Endodermal cell (in vitro differentiated cells): Measurements from ENCODE around the gene PRR13. TPM values are rescaled to one million over a fixed set of nuclear protein-coding genes. Genes with fewer than 3 reads are reported as not detected.

Experiments
- DNase-seq: peaks from one replicate; pipeline ENCODE4 v3.0.0-alpha.2; 2017
- H3K27ac ChIP-seq: 2 replicates; pipeline ENCODE4 v1.5.1; 2013; ENCODE audit warnings: mild to moderate bottlenecking, low read depth, low read length, moderate library complexity
- H3K27me3 ChIP-seq: 2 replicates; pipeline ENCODE4 v1.6.1; 2013; ENCODE audit warnings: mild to moderate bottlenecking, low read length, moderate library complexity; ENCODE audit not compliant: insufficient read depth, control insufficient read depth, poor library complexity, severe bottlenecking
- H3K36me3 ChIP-seq: 2 replicates; pipeline ENCODE4 v1.7.0; 2013; ENCODE audit warnings: mild to moderate bottlenecking, low read length, moderate library complexity; ENCODE audit not compliant: control insufficient read depth, insufficient read depth
- H3K4me1 ChIP-seq: one replicate; pipeline ENCODE4 v1.7.0; 2013; ENCODE audit warnings: low read length; ENCODE audit not compliant: control insufficient read depth, insufficient read depth
- H3K4me3 ChIP-seq: 2 replicates; pipeline ENCODE4 v1.5.1; 2013; ENCODE audit warnings: mild to moderate bottlenecking, low read length, moderate library complexity
- H3K9ac ChIP-seq: 2 replicates; pipeline ENCODE4 v1.6.1; 2013; ENCODE audit warnings: mild to moderate bottlenecking, low read length, moderate library complexity; ENCODE audit not compliant: poor library complexity, severe bottlenecking; ENCODE audit errors: extremely low read depth
- H3K9me3 ChIP-seq: 2 replicates; pipeline ENCODE4 v1.6.1; 2013; ENCODE audit warnings: mild to moderate bottlenecking, low read length, moderate library complexity; ENCODE audit not compliant: control insufficient read depth
- H3K27ac Mint-ChIP-seq: 2 replicates; pipeline ENCODE4 v1.8.0; 2020; ENCODE audit warnings: mixed read lengths
- H3K27me3 Mint-ChIP-seq: 2 replicates; pipeline ENCODE4 v1.8.0; 2021; ENCODE audit warnings: mild to moderate bottlenecking, mixed read lengths; ENCODE audit not compliant: insufficient read depth
- H3K36me3 Mint-ChIP-seq: 2 replicates; pipeline ENCODE4 v1.8.0; 2020; ENCODE audit warnings: low read depth, mixed read lengths
- H3K4me1 Mint-ChIP-seq: 2 replicates; pipeline ENCODE4 v1.8.0; 2020; ENCODE audit warnings: mixed read lengths
- H3K4me3 Mint-ChIP-seq: 2 replicates; pipeline ENCODE4 v1.8.0; 2020; ENCODE audit warnings: mild to moderate bottlenecking, moderate library complexity, mixed read lengths
- H3K9me3 Mint-ChIP-seq: 2 replicates; pipeline ENCODE4 v1.8.0; 2020; ENCODE audit warnings: mild to moderate bottlenecking, mixed read lengths
- CTCF ChIP-seq: fragments of 200-600 bp; sonication (generic); conservative IDR thresholded peaks from 2 replicates; pipeline ENCODE4 v1.5.0; 2021; ENCODE audit warnings: antibody characterized with exemption, mild to moderate bottlenecking
- WGBS, 2 experiments: methylation state at CpG; one replicate each; pipeline versions ENCODE4 v1.1.5 to v1.1.7; 2013; ENCODE audit warnings: missing lambda C conversion rate in 2 of 2, mixed read lengths in 1 of 2; ENCODE audit not compliant: insufficient coverage in 1 of 2, insufficient read length in 1 of 2; 5-methylcytosine and 5-hydroxymethylcytosine counted together
- total RNA-seq, 2 donors: library from RNA; stranded (reverse); fragmentation: NEBNext Ultra II Directional in 1 of 2; extraction: Animal tissue kit (Norgen Biotek cat#: 25700) in 1 of 2; gene quantifications; 2 replicates in 1 of 2; 3 replicates in 1 of 2; pipeline ENCODE4 v1.2.1, GENCODE V29; 2021

The PRR13 gene
- total RNA-seq, 2 donors from 2014 or later = 184 to 209 TPM

- Mint-ChIP-seq H3K27ac (peak overlapping the region; percentile 97), H3K27me3 (peaks cover 4% of the 10 kb centered on the region), H3K36me3 (no peaks in the 10 kb centered on the region), H3K4me1 (peaks cover 31% of the 10 kb centered on the region), H3K9me3 (no peaks in the 10 kb centered on the region), H3K4me3 (peak overlapping the region; percentile 67)
- no peaks in the 10 kb centered on the region for H3K9me3 ChIP-seq
- DNase-seq = peak; percentile 100
- no peak for TF ChIP-seq CTCF
- H3K27ac ChIP-seq = peak overlapping the region; percentile 78
- H3K27me3 ChIP-seq = no peaks in the 10 kb centered on the region
- H3K4me1 ChIP-seq = peaks cover 16% of the 10 kb centered on the region
- H3K9ac ChIP-seq = peak overlapping the region; percentile 61
- H3K4me3 ChIP-seq = peak overlapping the region; percentile 86
- WGBS, 2 experiments = 2 to 4% methylated on average over 22 to 51 of the region's 52 CpGs
- no peaks in the 10 kb centered on the region for H3K36me3 ChIP-seq
Observed at GRCh38 chr12:53492830-53493609, 51.5 kb downstream of the PRR13 start.

- 31 to 45% methylated on average over 2 to 11 of the region's 11 CpGs for WGBS, 2 experiments
- no peaks in the 10 kb centered on the region for H3K9me3 ChIP-seq
- Mint-ChIP-seq H3K27ac (peak overlapping the region; percentile 97), H3K4me1 (peaks cover 36% of the 10 kb centered on the region), H3K9me3 (no peaks in the 10 kb centered on the region), H3K27me3 (peaks cover 4% of the 10 kb centered on the region), H3K36me3 (no peaks in the 10 kb centered on the region), H3K4me3 (peak overlapping the region; percentile 67)
- H3K27ac ChIP-seq = peak overlapping the region; percentile 78
- H3K4me3 ChIP-seq = peak overlapping the region; percentile 86
- TF ChIP-seq CTCF = peak; percentile 32
- no peaks in the 10 kb centered on the region for H3K36me3 ChIP-seq
- DNase-seq = peak; percentile 74
- H3K9ac ChIP-seq = peak overlapping the region; percentile 61
- H3K27me3 ChIP-seq = no peaks in the 10 kb centered on the region
- peaks cover 16% of the 10 kb centered on the region for H3K4me1 ChIP-seq
Observed at GRCh38 chr12:53493610-53494391, 52.3 kb downstream of the PRR13 start.

Other genes starting within 250 kb of the PRR13 start
- 1 to 10 TPM; 1.4 TPM for gene ITGB7, start 234.5 kb upstream of the PRR13 start, total RNA-seq
- 10 to 100 TPM; 19.5 to 26.8 TPM for gene RARG, start 209.5 kb upstream of the PRR13 start, total RNA-seq
- 10 to 100 TPM; 33.3 to 50.7 TPM for gene ESPL1, start 173.4 kb upstream of the PRR13 start, total RNA-seq
- gene PFDN5, start 146.2 kb upstream of the PRR13 start, total RNA-seq = 100 to 1,000 TPM; 322 to 403 TPM
- 10 to 100 TPM; 55.3 to 74.2 TPM for gene MYG1, start 142.0 kb upstream of the PRR13 start, total RNA-seq
- gene AAAS, start 120.1 kb upstream of the PRR13 start, total RNA-seq = 10 to 100 TPM; 69.4 to 82.4 TPM
- not detected for gene SP7, start 105.4 kb upstream of the PRR13 start, total RNA-seq
- 10 to 100 TPM; 91.2 to 99.5 TPM for gene SP1, start 61.6 kb upstream of the PRR13 start, total RNA-seq
- 10 to 100 TPM; 17.1 to 23.6 TPM for gene AMHR2, start 17.9 kb upstream of the PRR13 start, total RNA-seq
- gene PCBP2, start 10.4 kb downstream of the PRR13 start, total RNA-seq = 1,000 to 10,000 TPM; 1,281 to 1,338 TPM
- 1 to 10 TPM; 5.5 to 8.1 TPM for gene MAP3K12, start 57.7 kb downstream of the PRR13 start, total RNA-seq
- gene TARBP2, start 59.5 kb downstream of the PRR13 start, total RNA-seq = 10 to 100 TPM; 48.4 to 60.3 TPM
- not detected for gene NPFF, start 65.8 kb downstream of the PRR13 start, total RNA-seq
- gene ATF7, start 184.6 kb downstream of the PRR13 start, total RNA-seq = 10 to 100 TPM; 29.0 to 36.6 TPM
- 100 to 1,000 TPM; 299 to 307 TPM for gene ATP5MC2, start 234.3 kb downstream of the PRR13 start, total RNA-seq